Osteocyte (in vitro differentiated cells): ENCODE measurements around the gene TMEM125. TPM values are rescaled to one million over a fixed set of nuclear protein-coding genes. Genes with fewer than 3 reads are reported as not detected.

Experiments used
- DNase-seq: peaks from one replicate; pipeline ENCODE4 v3.0.0; 2021; ENCODE audit warnings: mixed read lengths; ENCODE audit not compliant: unreplicated experiment; ENCODE audit errors: extremely low spot score
- H3K27ac Mint-ChIP-seq: one replicate; pipeline ENCODE4 v1.8.0; 2021; ENCODE audit warnings: mild to moderate bottlenecking, mixed read lengths; ENCODE audit not compliant: unreplicated experiment
- H3K27me3 Mint-ChIP-seq: one replicate; pipeline ENCODE4 v1.8.0; 2021; ENCODE audit warnings: mixed read lengths; ENCODE audit not compliant: unreplicated experiment
- H3K36me3 Mint-ChIP-seq: one replicate; pipeline ENCODE4 v1.8.0; 2021; ENCODE audit warnings: mixed read lengths; ENCODE audit not compliant: unreplicated experiment
- H3K4me1 Mint-ChIP-seq: one replicate; pipeline ENCODE4 v1.8.0; 2021; ENCODE audit warnings: mixed read lengths; ENCODE audit not compliant: unreplicated experiment
- H3K4me3 Mint-ChIP-seq: one replicate; pipeline ENCODE4 v1.8.0; 2021; ENCODE audit warnings: mild to moderate bottlenecking, moderate library complexity, mixed read lengths; ENCODE audit not compliant: unreplicated experiment
- H3K9me3 Mint-ChIP-seq: one replicate; pipeline ENCODE4 v1.8.0; 2021; ENCODE audit warnings: mixed read lengths; ENCODE audit not compliant: unreplicated experiment
- total RNA-seq: library from RNA; stranded (reverse); gene quantifications from 2 replicates; pipeline ENCODE4 v1.2.1, GENCODE V29; 2021
- TF ChIP-seq, protein P1 (sequence below): fragments of 200-600 bp; sonication (generic); IDR thresholded peaks from 2 replicates; pipeline ENCODE4 v1.5.0; 2021; ENCODE audit warnings: antibody characterized with exemption, mild to moderate bottlenecking, moderate library complexity

TMEM125 gene
- total RNA-seq, 1 donor from 2014 or later = not detected

GRCh38 chr1:43284065-43284464 lies 14.3 kb downstream of the TMEM125 start:
- Mint-ChIP-seq H3K4me1 (no peaks in the 10 kb centered on the region), H3K27ac (no peak overlapping the region), H3K9me3 (no peaks in the 10 kb centered on the region), H3K27me3 (peaks cover 15% of the 10 kb centered on the region), H3K4me3 (no peak overlapping the region), H3K36me3 (no peaks in the 10 kb centered on the region)
- TF ChIP-seq, protein P1, sequence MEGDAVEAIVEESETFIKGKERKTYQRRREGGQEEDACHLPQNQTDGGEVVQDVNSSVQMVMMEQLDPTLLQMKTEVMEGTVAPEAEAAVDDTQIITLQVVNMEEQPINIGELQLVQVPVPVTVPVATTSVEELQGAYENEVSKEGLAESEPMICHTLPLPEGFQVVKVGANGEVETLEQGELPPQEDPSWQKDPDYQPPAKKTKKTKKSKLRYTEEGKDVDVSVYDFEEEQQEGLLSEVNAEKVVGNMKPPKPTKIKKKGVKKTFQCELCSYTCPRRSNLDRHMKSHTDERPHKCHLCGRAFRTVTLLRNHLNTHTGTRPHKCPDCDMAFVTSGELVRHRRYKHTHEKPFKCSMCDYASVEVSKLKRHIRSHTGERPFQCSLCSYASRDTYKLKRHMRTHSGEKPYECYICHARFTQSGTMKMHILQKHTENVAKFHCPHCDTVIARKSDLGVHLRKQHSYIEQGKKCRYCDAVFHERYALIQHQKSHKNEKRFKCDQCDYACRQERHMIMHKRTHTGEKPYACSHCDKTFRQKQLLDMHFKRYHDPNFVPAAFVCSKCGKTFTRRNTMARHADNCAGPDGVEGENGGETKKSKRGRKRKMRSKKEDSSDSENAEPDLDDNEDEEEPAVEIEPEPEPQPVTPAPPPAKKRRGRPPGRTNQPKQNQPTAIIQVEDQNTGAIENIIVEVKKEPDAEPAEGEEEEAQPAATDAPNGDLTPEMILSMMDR = no peak
- no peak for DNase-seq

GRCh38 chr1:43284546-43285110 lies 14.8 kb downstream of the TMEM125 start:
- Mint-ChIP-seq H3K36me3 (no peaks in the 10 kb centered on the region), H3K27me3 (peaks cover 15% of the 10 kb centered on the region), H3K4me3 (no peak overlapping the region), H3K4me1 (no peaks in the 10 kb centered on the region), H3K9me3 (no peaks in the 10 kb centered on the region), H3K27ac (no peak overlapping the region)
- TF ChIP-seq, protein P1 = no peak
- DNase-seq = no peak

DNA sequence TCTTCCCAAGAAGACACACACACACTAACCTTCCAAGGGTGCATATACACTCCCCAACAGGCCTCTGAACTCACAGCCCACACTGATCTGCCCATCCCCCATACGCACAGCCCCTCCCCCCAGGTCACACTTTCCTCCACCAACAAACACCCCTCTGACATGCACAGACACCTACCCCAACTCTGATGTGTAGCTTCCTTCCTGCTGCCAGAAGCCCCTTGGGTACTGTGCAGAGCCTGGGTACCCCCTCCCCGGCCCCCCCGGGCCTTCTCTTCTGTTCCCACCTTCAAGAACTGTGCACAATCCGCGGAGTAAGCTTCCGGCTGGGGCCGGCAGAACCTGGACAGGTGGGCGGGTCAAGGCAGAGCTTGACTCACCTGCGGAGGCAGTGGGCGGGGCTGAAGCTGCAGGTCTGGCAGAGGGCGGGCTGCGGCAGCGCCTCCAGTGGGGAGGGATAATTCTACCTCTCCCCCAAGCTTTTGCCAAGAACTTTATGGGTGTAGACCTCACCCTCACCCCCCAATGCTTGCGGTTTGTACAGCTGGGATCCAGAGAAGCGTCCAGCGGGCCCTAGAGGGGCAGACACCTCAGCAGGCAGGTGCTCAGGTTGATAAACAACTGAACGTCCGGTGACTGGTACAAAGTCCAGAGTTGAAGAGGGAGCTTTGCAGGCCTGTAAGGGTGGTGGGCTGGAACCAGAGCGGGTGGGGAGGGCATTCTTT lies 15.6 kb downstream of the TMEM125 start, which contains the start of gene C1orf210:
TSS of gene C1orf210 (minus strand) at position 313 of the 722 bp plus-strand sequence. CDS start 2,311 bp downstream, outside the sequence.
- no peaks in the 10 kb centered on the region for H3K9me3 Mint-ChIP-seq
- H3K27me3 Mint-ChIP-seq = peaks cover 15% of the 10 kb centered on the region
- H3K4me1 Mint-ChIP-seq = no peaks in the 10 kb centered on the region
- no peaks in the 10 kb centered on the region for H3K36me3 Mint-ChIP-seq
- no peak within 1 kb of the TSS for H3K4me3 Mint-ChIP-seq
- no peak for DNase-seq
- TF ChIP-seq, protein P1 = no peak
- H3K27ac Mint-ChIP-seq = no peak within 1 kb of the TSS

DNA sequence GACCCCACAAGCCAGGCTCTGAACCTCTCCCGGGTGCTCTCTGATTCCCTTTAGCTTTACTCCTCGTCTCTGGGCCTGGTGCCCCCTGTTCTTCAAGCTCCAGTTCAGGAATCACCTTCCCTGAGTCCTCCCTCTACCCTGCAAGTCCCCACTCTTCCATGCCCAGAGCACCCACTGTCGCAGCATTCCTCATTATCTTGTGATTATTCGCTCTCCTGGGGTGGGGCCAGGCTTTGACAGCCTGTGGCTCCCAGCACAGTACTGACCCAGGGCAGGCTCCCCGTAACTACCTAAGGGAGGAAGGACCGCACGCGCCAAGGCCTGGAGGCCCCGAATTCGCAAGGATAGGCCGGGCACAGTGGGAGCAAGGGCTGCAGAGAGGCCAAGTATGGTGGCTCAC lies 16.3 kb downstream of the TMEM125 start:
- DNase-seq = no peak
- H3K9me3 Mint-ChIP-seq = no peaks in the 10 kb centered on the region
- H3K4me1 Mint-ChIP-seq = no peaks in the 10 kb centered on the region
- H3K4me3 Mint-ChIP-seq = no peak overlapping the region
- no peaks in the 10 kb centered on the region for H3K36me3 Mint-ChIP-seq
- no peak overlapping the region for H3K27ac Mint-ChIP-seq
- TF ChIP-seq, protein P1 = no peak
- peaks cover 15% of the 10 kb centered on the region for H3K27me3 Mint-ChIP-seq

DNA sequence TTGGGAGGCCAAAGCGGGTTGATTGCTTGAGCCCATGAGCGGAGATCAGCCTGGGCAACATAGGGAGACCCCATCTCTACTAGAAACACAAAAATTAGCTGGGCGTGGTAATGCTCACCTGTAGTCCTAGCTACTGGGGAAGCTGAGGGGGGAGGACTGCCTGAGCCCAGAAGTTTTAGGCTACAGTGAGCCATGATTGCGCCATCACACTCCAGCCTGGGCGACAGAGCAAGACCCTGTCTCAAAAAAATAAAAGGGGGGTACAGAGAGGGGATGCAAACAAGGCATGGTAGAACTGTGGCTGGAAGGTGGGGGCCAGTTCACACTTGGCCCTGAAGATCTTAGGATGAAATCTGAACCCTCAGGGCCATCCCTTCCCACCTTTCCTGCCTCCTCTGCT lies 16.8 kb downstream of the TMEM125 start:
- H3K36me3 Mint-ChIP-seq = no peaks in the 10 kb centered on the region
- no peak overlapping the region for H3K4me3 Mint-ChIP-seq
- peaks cover 15% of the 10 kb centered on the region for H3K27me3 Mint-ChIP-seq
- no peaks in the 10 kb centered on the region for H3K4me1 Mint-ChIP-seq
- H3K27ac Mint-ChIP-seq = no peak overlapping the region
- TF ChIP-seq, protein P1 = no peak
- no peak for DNase-seq
- H3K9me3 Mint-ChIP-seq = no peaks in the 10 kb centered on the region
